ENCODE results near the gene MAEA.

MAEA gene

DNA sequence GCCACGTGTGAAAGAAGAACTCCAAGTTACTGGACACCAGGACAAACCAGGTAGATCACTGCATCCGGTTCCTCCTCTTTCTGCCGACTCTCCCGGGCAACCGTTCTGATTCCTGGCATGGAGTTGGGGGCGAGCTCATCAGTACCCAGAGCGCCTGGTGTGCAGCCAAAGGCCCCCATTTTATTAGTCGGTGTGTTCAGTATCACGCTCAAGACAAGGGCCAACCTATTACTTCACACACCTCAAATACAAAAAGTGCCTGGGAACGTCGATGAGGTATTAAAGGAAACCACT is 38.0 kb upstream of the MAEA start:
- H3K27me3 ChIP-seq (ENCODE audit: control insufficient read depth, insufficient read depth, low read length) = no peaks in the 10 kb centered on the region
- peaks cover 62% of the 10 kb centered on the region for H3K9me3 ChIP-seq (ENCODE audit: control insufficient read depth, insufficient read depth, low read depth, low read length)
- H3K4me1 ChIP-seq (ENCODE audit: control insufficient read depth, insufficient read depth, low read length) = peaks cover 11% of the 10 kb centered on the region
- peaks cover 19% of the 10 kb centered on the region for H3K36me3 ChIP-seq (ENCODE audit: control insufficient read depth, insufficient read depth, low read length)
- H3K27ac ChIP-seq (ENCODE audit: low read depth, low read length) = no peak overlapping the region
- no peak overlapping the region for H3K9ac ChIP-seq (ENCODE audit: low read length)
- no peak overlapping the region for H3K4me3 ChIP-seq (ENCODE audit: low read depth, low read length)

DNA sequence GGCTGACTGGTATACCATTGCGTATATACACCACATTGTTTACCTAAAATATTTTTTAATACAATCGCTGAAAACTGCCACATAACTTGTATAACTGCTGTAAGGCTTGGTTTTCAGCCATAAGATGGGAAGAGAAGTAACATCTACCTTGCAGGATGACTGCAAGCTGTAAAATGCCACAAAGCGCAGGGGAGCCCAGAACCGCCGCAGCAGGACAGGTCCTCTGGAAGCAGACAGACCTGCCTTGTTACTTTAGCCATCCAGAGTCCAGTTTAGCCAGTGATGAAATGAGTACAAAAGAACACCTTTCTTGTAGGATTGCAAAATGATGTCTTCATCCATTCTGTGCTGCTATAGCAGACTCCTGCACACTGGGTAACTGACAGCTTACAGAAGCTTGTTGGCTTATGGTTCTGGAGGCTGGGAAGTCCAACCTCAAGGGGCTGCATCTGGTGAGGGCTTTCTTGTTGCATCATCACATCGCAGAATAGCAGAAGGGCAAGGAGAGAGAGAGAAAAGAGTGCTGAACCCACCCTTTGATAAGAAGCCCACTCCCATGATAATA is 36.7 kb upstream of the MAEA start:
- H3K4me3 ChIP-seq (ENCODE audit: low read depth, low read length) = no peak overlapping the region
- H3K4me1 ChIP-seq (ENCODE audit: control insufficient read depth, insufficient read depth, low read length) = peaks cover 5% of the 10 kb centered on the region; the same call in 1 of the 2 replicates
- H3K27me3 ChIP-seq (ENCODE audit: control insufficient read depth, insufficient read depth, low read length) = no peaks in the 10 kb centered on the region
- no peak overlapping the region for H3K9ac ChIP-seq (ENCODE audit: low read length)
- H3K27ac ChIP-seq (ENCODE audit: low read depth, low read length) = no peak overlapping the region
- H3K9me3 ChIP-seq (ENCODE audit: control insufficient read depth, insufficient read depth, low read depth, low read length) = peaks cover 62% of the 10 kb centered on the region
- H3K36me3 ChIP-seq (ENCODE audit: control insufficient read depth, insufficient read depth, low read length) = peaks cover 19% of the 10 kb centered on the region

DNA sequence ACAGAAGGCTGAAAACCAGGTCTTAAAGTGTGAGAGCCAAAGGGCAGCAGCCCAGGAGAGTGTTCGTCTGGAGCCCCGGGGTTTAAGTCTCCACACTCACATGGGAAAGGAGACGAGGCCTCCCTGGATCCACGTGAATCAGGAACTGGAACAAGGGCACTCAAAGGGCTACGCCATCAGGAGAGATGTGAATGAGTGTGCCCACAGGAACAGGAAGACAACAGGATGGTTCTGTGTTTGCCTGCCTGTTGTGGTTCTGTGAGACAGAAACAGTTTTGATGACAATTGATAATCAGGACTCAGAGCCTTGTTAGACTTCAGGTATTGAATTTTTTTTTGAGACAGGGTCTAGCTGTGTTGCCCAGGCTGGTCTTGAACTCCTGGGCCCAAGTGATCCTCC is 35.9 kb upstream of the MAEA start:
- Histone ChIP-seq H3K4me3 (ENCODE audit: low read depth, low read length) (no peak overlapping the region), H3K9me3 (ENCODE audit: control insufficient read depth, insufficient read depth, low read depth, low read length) (peaks cover 62% of the 10 kb centered on the region)

DNA sequence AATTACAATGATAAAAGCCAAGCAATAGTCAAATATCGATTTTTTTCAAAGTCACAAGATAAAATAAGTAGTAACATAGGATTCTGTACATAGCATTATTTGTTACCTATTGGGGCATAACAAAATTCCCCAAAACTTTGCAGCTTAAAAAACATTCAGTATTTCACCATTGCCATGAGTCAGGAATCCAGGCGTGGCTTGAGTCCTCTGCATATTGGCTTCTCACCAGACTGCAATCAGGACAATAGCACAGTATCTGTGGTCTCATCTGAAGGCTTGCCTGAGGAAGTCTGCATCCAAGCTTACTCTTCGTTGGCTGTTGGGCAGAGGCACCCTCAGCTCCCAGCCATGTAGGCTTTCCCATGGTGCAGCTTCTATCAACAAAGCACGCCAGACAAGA is 34.5 kb upstream of the MAEA start:
- Histone ChIP-seq H3K4me3 (ENCODE audit: low read depth, low read length) (no peak overlapping the region), H3K36me3 (ENCODE audit: control insufficient read depth, insufficient read depth, low read length) (peaks cover 19% of the 10 kb centered on the region), H3K27me3 (ENCODE audit: control insufficient read depth, insufficient read depth, low read length) (no peaks in the 10 kb centered on the region), H3K4me1 (ENCODE audit: control insufficient read depth, insufficient read depth, low read length) (peaks cover under 1% of the 10 kb centered on the region; the same call in 1 of the 2 replicates), H3K9me3 (ENCODE audit: control insufficient read depth, insufficient read depth, low read depth, low read length) (peaks cover 59% of the 10 kb centered on the region), H3K9ac (ENCODE audit: low read length) (no peak overlapping the region), H3K27ac (ENCODE audit: low read depth, low read length) (no peak overlapping the region)

More for the DNA sequence above, 35.9 kb upstream of the MAEA start:
- H3K27me3 ChIP-seq (ENCODE audit: control insufficient read depth, insufficient read depth, low read length) = no peaks in the 10 kb centered on the region
- peaks cover 5% of the 10 kb centered on the region; the same call in 1 of the 2 replicates for H3K4me1 ChIP-seq (ENCODE audit: control insufficient read depth, insufficient read depth, low read length)
- H3K9ac ChIP-seq (ENCODE audit: low read length) = no peak overlapping the region
- H3K27ac ChIP-seq (ENCODE audit: low read depth, low read length) = no peak overlapping the region
- H3K36me3 ChIP-seq (ENCODE audit: control insufficient read depth, insufficient read depth, low read length) = peaks cover 19% of the 10 kb centered on the region

DNA sequence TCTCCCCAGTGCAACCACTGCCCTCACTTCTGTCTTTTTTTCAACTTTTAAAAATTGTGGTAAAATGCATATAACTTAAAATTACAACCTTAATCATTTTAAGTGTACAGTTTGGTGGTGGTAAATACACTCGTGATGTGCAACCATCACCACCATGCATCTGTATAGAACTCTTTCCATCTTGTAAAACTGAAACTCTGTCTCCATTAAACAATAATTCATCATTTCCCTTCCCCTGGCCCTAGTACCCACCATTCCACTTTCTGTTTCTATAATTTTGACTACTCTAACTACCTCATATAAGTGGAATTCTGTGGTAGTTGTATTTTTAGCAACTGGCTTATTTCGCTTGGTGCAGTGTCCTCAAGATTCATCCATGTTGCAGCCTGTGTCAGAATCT is 34.0 kb upstream of the MAEA start:
- Histone ChIP-seq H3K9ac (ENCODE audit: low read length) (no peak overlapping the region), H3K36me3 (ENCODE audit: control insufficient read depth, insufficient read depth, low read length) (peaks cover 15% of the 10 kb centered on the region), H3K4me3 (ENCODE audit: low read depth, low read length) (no peak overlapping the region), H3K27me3 (ENCODE audit: control insufficient read depth, insufficient read depth, low read length) (no peaks in the 10 kb centered on the region), H3K4me1 (ENCODE audit: control insufficient read depth, insufficient read depth, low read length) (no peaks in the 10 kb centered on the region), H3K9me3 (ENCODE audit: control insufficient read depth, insufficient read depth, low read depth, low read length) (peaks cover 53% of the 10 kb centered on the region), H3K27ac (ENCODE audit: low read depth, low read length) (no peak overlapping the region)

DNA sequence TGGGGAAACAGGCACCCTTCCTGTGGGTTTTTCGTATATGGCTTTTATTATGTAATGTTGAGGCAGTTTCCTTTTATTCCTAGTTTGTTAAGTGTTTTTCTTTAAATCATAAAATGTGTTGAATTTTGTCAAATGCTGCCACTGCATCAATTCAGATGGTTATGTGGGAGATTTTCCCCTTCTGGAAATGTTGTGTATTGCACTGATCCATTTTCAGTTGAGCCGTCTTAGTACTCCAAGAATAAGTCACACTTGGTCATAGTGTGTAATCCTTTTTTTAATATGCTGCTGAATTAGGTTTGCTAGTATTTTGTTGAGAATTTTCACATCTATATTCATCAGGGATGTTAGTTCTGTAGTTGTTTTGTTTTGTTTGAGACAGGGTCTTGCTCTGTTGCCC is 31.2 kb upstream of the MAEA start:
- Histone ChIP-seq H3K9ac (ENCODE audit: low read length) (no peak overlapping the region), H3K27ac (ENCODE audit: low read depth, low read length) (no peak overlapping the region), H3K9me3 (ENCODE audit: control insufficient read depth, insufficient read depth, low read depth, low read length) (peaks cover 27% of the 10 kb centered on the region), H3K36me3 (ENCODE audit: control insufficient read depth, insufficient read depth, low read length) (no peaks in the 10 kb centered on the region; the same call in 1 of the 2 replicates), H3K27me3 (ENCODE audit: control insufficient read depth, insufficient read depth, low read length) (no peaks in the 10 kb centered on the region), H3K4me1 (ENCODE audit: control insufficient read depth, insufficient read depth, low read length) (no peaks in the 10 kb centered on the region), H3K4me3 (ENCODE audit: low read depth, low read length) (no peak overlapping the region)

DNA sequence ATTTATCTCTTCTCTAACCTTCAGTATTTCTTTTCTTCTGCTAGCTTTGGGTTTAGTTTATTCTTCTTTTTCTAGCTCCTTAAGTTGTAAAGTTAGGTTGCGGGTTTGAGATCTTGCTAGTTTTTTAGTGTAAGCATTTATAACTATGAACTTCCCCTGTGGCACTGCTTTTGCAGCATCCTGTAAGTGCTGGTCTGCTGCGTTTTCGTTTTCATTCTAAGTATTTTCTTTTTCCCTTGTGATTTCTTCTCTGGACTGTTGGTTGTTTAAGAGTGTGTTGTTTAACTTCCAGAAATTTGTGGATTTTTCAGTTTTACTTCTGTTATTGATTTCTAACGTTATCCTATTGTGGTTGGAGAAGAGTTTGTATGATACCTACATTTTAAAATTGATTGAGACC is 29.7 kb upstream of the MAEA start:
- H3K4me1 ChIP-seq (ENCODE audit: control insufficient read depth, insufficient read depth, low read length) = no peaks in the 10 kb centered on the region
- H3K36me3 ChIP-seq (ENCODE audit: control insufficient read depth, insufficient read depth, low read length) = no peaks in the 10 kb centered on the region
- no peaks in the 10 kb centered on the region for H3K27me3 ChIP-seq (ENCODE audit: control insufficient read depth, insufficient read depth, low read length)
- H3K9ac ChIP-seq (ENCODE audit: low read length) = no peak overlapping the region
- no peak overlapping the region for H3K4me3 ChIP-seq (ENCODE audit: low read depth, low read length)
- H3K27ac ChIP-seq (ENCODE audit: low read depth, low read length) = no peak overlapping the region
- peaks cover 12% of the 10 kb centered on the region for H3K9me3 ChIP-seq (ENCODE audit: control insufficient read depth, insufficient read depth, low read depth, low read length)

DNA sequence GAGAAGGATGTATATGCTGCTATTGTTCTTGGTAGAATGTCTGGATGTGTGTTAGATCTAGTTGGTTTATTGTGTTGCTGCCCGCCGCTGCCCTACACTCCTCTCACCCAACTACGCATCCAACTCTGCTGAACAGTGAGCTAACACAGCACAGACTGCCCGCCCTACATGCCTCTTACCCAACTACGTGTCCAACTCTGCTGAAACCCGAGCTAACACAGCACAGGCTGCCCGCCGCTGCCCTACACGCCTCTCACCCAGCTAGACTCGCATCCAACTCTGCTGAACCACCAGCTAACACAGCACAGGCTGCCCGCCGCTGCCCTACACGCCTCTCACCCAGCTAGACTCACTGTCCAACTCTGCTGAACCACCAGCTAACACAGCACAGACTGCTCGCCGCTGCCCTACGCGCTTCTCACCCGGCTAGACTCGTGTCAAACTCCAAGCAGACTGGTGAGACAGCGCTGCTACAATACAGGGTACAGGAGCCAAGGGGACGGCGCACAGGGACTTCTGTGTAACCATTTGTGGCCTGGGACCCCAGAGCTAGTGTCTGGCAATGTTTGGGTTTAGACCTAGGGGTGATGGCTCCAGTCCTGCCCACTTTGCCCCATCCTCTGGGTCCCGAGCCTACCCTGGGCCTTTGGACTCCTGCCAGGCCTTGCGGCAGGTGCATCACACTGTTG is 29.1 kb upstream of the MAEA start:
- H3K27ac ChIP-seq (ENCODE audit: low read depth, low read length) = no peak overlapping the region
- H3K27me3 ChIP-seq (ENCODE audit: control insufficient read depth, insufficient read depth, low read length) = no peaks in the 10 kb centered on the region
- no peaks in the 10 kb centered on the region for H3K4me1 ChIP-seq (ENCODE audit: control insufficient read depth, insufficient read depth, low read length)
- H3K9ac ChIP-seq (ENCODE audit: low read length) = no peak overlapping the region
- peaks cover 9% of the 10 kb centered on the region; the same call in 1 of the 2 replicates for H3K9me3 ChIP-seq (ENCODE audit: control insufficient read depth, insufficient read depth, low read depth, low read length)
- H3K4me3 ChIP-seq (ENCODE audit: low read depth, low read length) = no peak overlapping the region
- H3K36me3 ChIP-seq (ENCODE audit: control insufficient read depth, insufficient read depth, low read length) = no peaks in the 10 kb centered on the region

DNA sequence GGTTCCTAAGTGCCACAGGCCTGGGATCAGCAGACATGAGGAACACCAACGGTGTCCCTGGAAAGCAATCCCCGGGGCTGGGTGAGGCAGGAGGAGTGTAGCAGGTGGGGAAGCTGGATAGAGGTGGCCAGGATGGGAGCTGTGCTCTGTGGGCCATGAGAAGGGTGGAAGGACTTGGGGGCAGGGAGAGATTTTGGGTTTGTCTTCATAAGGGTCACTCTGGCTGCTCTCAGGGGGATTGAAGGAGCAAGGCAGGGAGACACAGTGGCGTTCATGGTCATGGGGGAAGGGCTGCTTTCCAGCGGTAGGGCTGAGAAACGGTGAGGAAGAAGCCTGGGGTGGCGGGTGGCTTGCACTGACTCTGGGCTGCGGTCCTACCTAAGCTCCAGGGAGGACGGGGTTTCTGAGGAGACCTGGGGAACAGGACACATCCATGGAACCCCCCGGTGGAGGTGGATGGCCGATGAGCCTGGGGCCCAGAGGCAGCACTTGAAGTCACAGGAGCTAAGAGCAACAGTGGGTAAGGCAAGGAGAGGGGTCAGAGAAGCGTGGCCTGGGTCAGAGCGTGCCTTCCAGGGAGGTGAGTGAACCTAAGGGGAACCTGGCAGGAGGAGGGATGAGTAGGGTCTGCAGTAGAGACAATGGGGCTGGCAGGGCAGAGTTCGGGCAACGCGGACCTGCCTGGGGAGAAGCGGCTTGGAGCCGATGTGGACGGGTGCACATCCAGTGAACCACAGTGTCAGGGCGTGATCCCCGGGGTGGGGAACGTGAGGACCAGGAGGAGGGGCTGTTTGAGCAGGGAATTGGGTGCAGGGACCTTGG is 28.4 kb upstream of the MAEA start:
- no peak overlapping the region for H3K27ac ChIP-seq (ENCODE audit: low read depth, low read length)
- H3K9me3 ChIP-seq (ENCODE audit: control insufficient read depth, insufficient read depth, low read depth, low read length) = 0 out of 2 replicates have a peak, but pooled peaks cover 8% of the 10 kb centered on the region

DNA sequence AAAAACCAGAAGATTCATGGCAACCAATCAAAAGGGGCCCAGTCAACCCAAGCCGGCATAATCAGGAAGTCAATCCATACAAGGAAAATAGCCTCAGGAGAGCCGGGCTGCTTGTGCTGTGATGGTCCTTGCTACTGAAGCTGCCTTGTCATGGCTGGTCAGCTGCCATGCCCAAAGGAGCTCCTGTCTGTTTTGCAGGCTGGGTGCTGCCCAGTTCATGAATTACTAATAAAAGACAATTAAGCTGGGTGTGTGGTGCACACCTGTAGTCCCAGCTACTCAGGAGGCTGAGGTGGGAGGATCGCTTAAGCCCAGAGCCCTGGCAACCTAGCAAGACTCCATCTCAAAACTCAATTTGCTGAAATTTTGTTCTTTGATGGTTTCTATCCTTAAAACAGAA is 24.7 kb upstream of the MAEA start:
- H3K27ac ChIP-seq (ENCODE audit: low read depth, low read length) = no peak overlapping the region
- H3K9me3 ChIP-seq (ENCODE audit: control insufficient read depth, insufficient read depth, low read depth, low read length) = 0 out of 2 replicates have a peak, but pooled peaks cover 7% of the 10 kb centered on the region
- H3K9ac ChIP-seq (ENCODE audit: low read length) = no peak overlapping the region
- H3K36me3 ChIP-seq (ENCODE audit: control insufficient read depth, insufficient read depth, low read length) = no peaks in the 10 kb centered on the region
- no peaks in the 10 kb centered on the region for H3K27me3 ChIP-seq (ENCODE audit: control insufficient read depth, insufficient read depth, low read length)
- H3K4me3 ChIP-seq (ENCODE audit: low read depth, low read length) = no peak overlapping the region
- H3K4me1 ChIP-seq (ENCODE audit: control insufficient read depth, insufficient read depth, low read length) = no peaks in the 10 kb centered on the region

More for the DNA sequence above, 28.4 kb upstream of the MAEA start:
- H3K27me3 ChIP-seq (ENCODE audit: control insufficient read depth, insufficient read depth, low read length) = no peaks in the 10 kb centered on the region
- no peak overlapping the region for H3K9ac ChIP-seq (ENCODE audit: low read length)
- no peak overlapping the region for H3K4me3 ChIP-seq (ENCODE audit: low read depth, low read length)
- no peaks in the 10 kb centered on the region for H3K4me1 ChIP-seq (ENCODE audit: control insufficient read depth, insufficient read depth, low read length)
- no peaks in the 10 kb centered on the region for H3K36me3 ChIP-seq (ENCODE audit: control insufficient read depth, insufficient read depth, low read length)

DNA sequence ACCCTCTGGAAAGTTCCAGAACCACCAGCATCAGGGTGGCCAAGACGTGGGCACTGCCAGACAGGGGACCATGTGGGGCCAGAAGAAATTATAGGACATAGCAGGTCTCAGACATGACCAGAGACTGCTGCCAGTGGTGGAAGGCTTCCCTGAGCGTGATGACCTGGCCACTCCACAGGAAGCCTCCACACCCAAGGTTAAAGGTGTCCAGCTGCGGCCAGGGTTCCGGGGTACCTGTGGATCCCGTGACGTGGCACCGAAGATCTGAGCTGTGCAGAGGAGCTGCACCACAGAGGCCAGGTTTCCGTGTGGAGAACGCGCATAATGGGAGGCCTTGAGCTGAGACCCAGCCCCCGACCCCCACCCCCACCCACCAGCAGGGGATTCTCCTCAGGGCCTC is 24.3 kb upstream of the MAEA start:
- no peaks in the 10 kb centered on the region for H3K4me1 ChIP-seq (ENCODE audit: control insufficient read depth, insufficient read depth, low read length)
- 0 out of 2 replicates have a peak, but pooled peaks cover 9% of the 10 kb centered on the region for H3K9me3 ChIP-seq (ENCODE audit: control insufficient read depth, insufficient read depth, low read depth, low read length)

More for the DNA sequence above, 24.3 kb upstream of the MAEA start:
- no peak overlapping the region for H3K4me3 ChIP-seq (ENCODE audit: low read depth, low read length)
- no peaks in the 10 kb centered on the region for H3K36me3 ChIP-seq (ENCODE audit: control insufficient read depth, insufficient read depth, low read length)
- H3K9ac ChIP-seq (ENCODE audit: low read length) = no peak overlapping the region
- no peak overlapping the region for H3K27ac ChIP-seq (ENCODE audit: low read depth, low read length)
- H3K27me3 ChIP-seq (ENCODE audit: control insufficient read depth, insufficient read depth, low read length) = no peaks in the 10 kb centered on the region
